Lower leg skin (tissue), 4 donors: ENCODE data around the gene RSPRY1. TPM values are rescaled to one million over a fixed set of nuclear protein-coding genes. Genes with fewer than 3 reads are reported as not detected.

Experiments
- DNase-seq, 2 donors: peaks; one replicate each; pipeline ENCODE4 v3.0.0-alpha.2; 2019; ENCODE audit warnings: low spot score in 2 of 2
- H3K4me3 ChIP-seq: fragments of 200-600 bp; sonication (generic); 2 replicates; pipeline ENCODE4 v1.5.1; 2017; ENCODE audit warnings: mild to moderate bottlenecking, low read depth; ENCODE audit not compliant: poor library complexity, severe bottlenecking
- CTCF ChIP-seq, 3 donors: fragments of 450-650 bp; IDR thresholded peaks; one replicate each; pipeline ENCODE4 v1.5.1; 2016; ENCODE audit warnings: antibody characterized with exemption in 3 of 3, mild to moderate bottlenecking in 3 of 3, moderate library complexity in 2 of 3
- POLR2A ChIP-seq, 2 donors: fragments of 450-650 bp; IDR thresholded peaks; one replicate each; pipeline ENCODE4 v1.6.1; 2016 to 2017; ENCODE audit warnings: antibody characterized with exemption in 2 of 2, mild to moderate bottlenecking in 1 of 2, moderate library complexity in 1 of 2
- WGBS, 2 donors: methylation state at CpG; one replicate each; pipeline ENCODE4 v1.1.5; 2018; 5-methylcytosine and 5-hydroxymethylcytosine counted together
- intact Hi-C: fragments of 100-400 bp; cut with DNase I; formaldehyde crosslinking; loops from one replicate; pipeline ENCODE4 v1.15.0; 2023; ENCODE audit warnings: low total_unique reads
- total RNA-seq, 4 donors: library from RNA; depleted of rRNA; stranded (reverse); fragments of >200 nt; gene quantifications; one replicate each; pipeline ENCODE4 v1.1.0, GENCODE V29; 2016

Gene RSPRY1
- total RNA-seq, 4 donors from 2014 or later, result 23.8 to 31.2 (median 26.8) TPM

GRCh38 chr16:57156351-57156703, 29.8 kb upstream of the RSPRY1 start:
- intact Hi-C loops, result no loop called here
- no peak overlapping the region for H3K4me3 ChIP-seq
- no peak for TF ChIP-seq POLR2A (IDR thresholded peaks at IDR 0.05)
- no peak for TF ChIP-seq CTCF (IDR thresholded peaks at IDR 0.05)
- no peak for DNase-seq
- 87 to 89% methylated on average over 4 of the region's 4 CpGs for WGBS, 2 donors

GRCh38 chr16:57157533-57157932, 28.6 kb upstream of the RSPRY1 start:
- H3K4me3 ChIP-seq, result no peak overlapping the region
- no peak for DNase-seq
- WGBS, 2 donors, result 90 to 94% methylated on average over 1 of the region's 1 CpG
- TF ChIP-seq CTCF (IDR thresholded peaks at IDR 0.05), result no peak
- no peak for TF ChIP-seq POLR2A (IDR thresholded peaks at IDR 0.05)
- intact Hi-C loops, result no loop called here

GRCh38 chr16:57159447-57159846, 26.7 kb upstream of the RSPRY1 start:
- TF ChIP-seq POLR2A (IDR thresholded peaks at IDR 0.05), result no peak
- no peak for TF ChIP-seq CTCF (IDR thresholded peaks at IDR 0.05)
- H3K4me3 ChIP-seq, result no peak overlapping the region
- no peak for DNase-seq
- intact Hi-C loops, result no loop called here
- 88 to 89% methylated on average over 4 of the region's 4 CpGs for WGBS, 2 donors

- no peak for DNase-seq
- WGBS, 2 donors, result 77 to 83% methylated on average over 1 of the region's 1 CpG
- TF ChIP-seq CTCF (IDR thresholded peaks at IDR 0.05) (no peak), POLR2A (IDR thresholded peaks at IDR 0.05) (no peak)
- H3K4me3 ChIP-seq, result no peak overlapping the region
- intact Hi-C loops, result no loop called here
Measured at GRCh38 chr16:57163842-57164241, 22.3 kb upstream of the RSPRY1 start.

GRCh38 chr16:57165483-57165882, 20.6 kb upstream of the RSPRY1 start:
- TF ChIP-seq CTCF (IDR thresholded peaks at IDR 0.05) (no peak), POLR2A (IDR thresholded peaks at IDR 0.05) (no peak)
- no peak overlapping the region for H3K4me3 ChIP-seq
- intact Hi-C loops, result loop anchor here (5.0 kb wide), 1 partner anchor 78 kb away; no protein-coding TSS in a partner anchor
- DNase-seq, result no peak
- 66 to 75% methylated on average over 5 of the region's 5 CpGs for whole genome bisulfite sequencing, 2 donors

- H3K4me3 ChIP-seq, result no peak overlapping the region
- intact Hi-C loops, result loop anchor here (5.0 kb wide), 1 partner anchor 79 kb away; no protein-coding TSS in a partner anchor
- WGBS, 2 donors, result 59 to 65% methylated on average over 3 of the region's 3 CpGs
- TF ChIP-seq POLR2A (IDR thresholded peaks at IDR 0.05), result no peak
- TF ChIP-seq CTCF (IDR thresholded peaks at IDR 0.05), result no peak
- DNase-seq, result no peak
Measured at GRCh38 chr16:57165938-57166337, 20.2 kb upstream of the RSPRY1 start.
